ENCODE data around the gene METTL5. TPM values are rescaled to one million over a fixed set of nuclear protein-coding genes. Genes with fewer than 3 reads are reported as not detected.

METTL5 gene
- total and polyA plus RNA-seq, 9 of the 15 experiments (the other 6 are each of a cell fraction or from before 2014, with no cell fraction given): 149 to 471 (median 224) TPM

GRCh38 chr2:169798718-169799592 is 25.8 kb downstream of the METTL5 start, which contains the start of gene SSB (continued):
- TF ChIP-seq BACH1 (tag; IDR thresholded peaks at IDR 0.05) (no peak), MAX (CRISPR knock-in tag; IDR thresholded peaks at IDR 0.05) (peak; percentile 59), ZNF384 (IDR thresholded peaks at IDR 0.05; ENCODE audit: low read depth, low read length) (peak; percentile 74), GABPA (tag; conservative IDR thresholded peaks at IDR 0.05; ENCODE audit: low read depth) (peak; percentile 64), ZKSCAN3 (CRISPR knock-in tag; IDR thresholded peaks at IDR 0.05) (no peak), ZNF263 (CRISPR knock-in tag; IDR thresholded peaks at IDR 0.05; ENCODE audit: borderline replicate concordance) (no peak), COPS2 (conservative IDR thresholded peaks at IDR 0.05) (no peak), ZNF354B (CRISPR knock-in tag; IDR thresholded peaks at IDR 0.05) (no peak), ZNF395 (CRISPR knock-in tag; IDR thresholded peaks at IDR 0.05) (peak; percentile 17; the same call in 1 of the 2 replicates), MITF (IDR thresholded peaks at IDR 0.05) (no peak), RNF219 (CRISPR knock-in tag; IDR thresholded peaks at IDR 0.05) (no peak), CHAMP1 (IDR thresholded peaks at IDR 0.05) (no peak), SP1 (CRISPR knock-in tag; IDR thresholded peaks at IDR 0.05) (0 out of 2 replicates have a peak, but pooled peaks have one; percentile 27), ARID1B (IDR thresholded peaks at IDR 0.05) (peak; percentile 17; the same call in 1 of the 2 replicates), ZBTB9 (CRISPR knock-in tag; IDR thresholded peaks at IDR 0.05) (0 out of 2 replicates have a peak, but pooled peaks have one; percentile 66), E2F3 (CRISPR knock-in tag; IDR thresholded peaks at IDR 0.05) (peak; percentile 32; the same call in 1 of the 2 replicates), ZNF586 (CRISPR knock-in tag; conservative IDR thresholded peaks at IDR 0.05) (no peak), MAFG (tag; conservative IDR thresholded peaks at IDR 0.05) (no peak)

All from K562 (cell line).